ENCODE measurements around the gene PET100. TPM values are rescaled to one million over a fixed set of nuclear protein-coding genes. Genes with fewer than 3 reads are reported as not detected.
A peak's percentile ranks its signal among the peaks of the same experiment; 100 is the strongest.

PET100 gene
- total RNA-seq, 1 experiment from 2014 or later = 15.5 TPM

DNA sequence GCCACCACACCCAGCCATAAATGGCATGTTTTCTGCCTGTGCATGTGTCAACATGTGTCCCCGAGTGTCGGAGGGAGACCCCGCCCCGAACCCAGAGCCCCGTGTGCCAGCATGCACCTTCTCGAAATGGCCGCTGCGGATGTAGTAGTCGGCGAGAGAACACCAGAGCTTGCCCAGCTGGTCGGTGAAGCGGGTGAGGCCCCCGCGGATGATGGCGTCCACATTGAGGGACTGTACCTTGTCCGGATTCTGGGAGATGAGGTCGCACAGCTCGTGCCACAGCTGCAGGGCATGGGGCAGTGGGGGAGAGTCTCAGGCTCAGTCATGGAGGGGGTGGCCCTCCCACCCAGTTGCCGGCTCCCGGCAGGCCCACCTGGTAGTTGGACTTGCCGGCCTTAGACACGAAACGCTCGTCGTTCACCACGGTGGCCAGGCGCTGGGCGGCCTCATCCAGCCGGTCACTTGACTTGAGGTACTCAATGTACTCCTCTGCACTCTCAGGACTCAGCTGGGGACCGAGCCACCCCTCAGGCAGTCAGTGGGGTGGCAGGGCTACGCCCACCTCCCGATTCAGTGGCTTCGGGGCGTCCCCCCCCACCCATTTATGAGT is 3.7 kb upstream of the PET100 start:
- Histone ChIP-seq H3K9me2 (replicated peaks; ENCODE audit: insufficient read depth, low read length) (no peaks in the 10 kb centered on the region), H3K4me2 (ENCODE audit: low read depth, low read length, poor library complexity, severe bottlenecking) (no peak overlapping the region), H3K4me1 (ENCODE audit: low read length) (peaks cover 16% of the 10 kb centered on the region), H3K36me3 (ENCODE audit: insufficient read depth, low read length) (no peaks in the 10 kb centered on the region; the same call in 1 of the 2 replicates), H2AFZ (ENCODE audit: low read length) (no peak overlapping the region), H3K4me3 (ENCODE audit: low read length) (no peak overlapping the region), H3K27me3 (ENCODE audit: low read length) (no peaks in the 10 kb centered on the region), H3K9ac (ENCODE audit: low read length) (no peak overlapping the region), H3K27ac (ENCODE audit: low read length) (no peak overlapping the region), H4K20me1 (ENCODE audit: insufficient read depth, low read depth, low read length) (peaks cover 23% of the 10 kb centered on the region; the same call in 1 of the 2 replicates), H3K79me2 (ENCODE audit: low read length) (peaks cover 47% of the 10 kb centered on the region), H3K9me3 (ENCODE audit: low read length) (no peaks in the 10 kb centered on the region)
- no peak for DNase-seq

DNA sequence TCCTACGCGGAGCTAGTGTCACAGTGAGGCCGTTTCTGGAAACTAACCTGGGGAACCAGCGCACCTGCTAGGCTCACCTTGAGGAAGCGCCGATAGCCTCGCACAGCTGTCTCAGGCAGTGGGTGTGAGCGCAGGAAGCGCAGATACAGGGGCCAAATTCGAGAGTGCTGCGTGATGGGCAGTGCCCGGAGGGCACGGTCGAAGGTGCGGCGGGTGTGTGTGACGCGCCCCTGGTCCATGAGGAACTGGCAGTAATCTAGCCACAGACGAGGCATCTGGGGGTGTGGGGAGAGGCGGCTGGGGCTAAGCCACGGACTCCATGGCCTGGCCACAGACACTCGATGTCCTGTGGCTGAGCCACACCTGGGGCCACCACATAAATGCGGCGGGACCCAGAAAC is 2.4 kb upstream of the PET100 start:
- Histone ChIP-seq H3K79me2 (ENCODE audit: low read length) (peaks cover 53% of the 10 kb centered on the region), H4K20me1 (ENCODE audit: insufficient read depth, low read depth, low read length) (peaks cover 23% of the 10 kb centered on the region; the same call in 1 of the 2 replicates), H3K9me2 (replicated peaks; ENCODE audit: insufficient read depth, low read length) (no peaks in the 10 kb centered on the region), H3K27me3 (ENCODE audit: low read length) (no peaks in the 10 kb centered on the region), H2AFZ (ENCODE audit: low read length) (no peak overlapping the region), H3K9me3 (ENCODE audit: low read length) (no peaks in the 10 kb centered on the region), H3K36me3 (ENCODE audit: insufficient read depth, low read length) (no peaks in the 10 kb centered on the region; the same call in 1 of the 2 replicates), H3K4me3 (ENCODE audit: low read length) (no peak overlapping the region), H3K4me2 (ENCODE audit: low read depth, low read length, poor library complexity, severe bottlenecking) (no peak overlapping the region), H3K27ac (ENCODE audit: low read length) (no peak overlapping the region), H3K9ac (ENCODE audit: low read length) (no peak overlapping the region), H3K4me1 (ENCODE audit: low read length) (peaks cover 19% of the 10 kb centered on the region)
- no peak for DNase-seq

DNA sequence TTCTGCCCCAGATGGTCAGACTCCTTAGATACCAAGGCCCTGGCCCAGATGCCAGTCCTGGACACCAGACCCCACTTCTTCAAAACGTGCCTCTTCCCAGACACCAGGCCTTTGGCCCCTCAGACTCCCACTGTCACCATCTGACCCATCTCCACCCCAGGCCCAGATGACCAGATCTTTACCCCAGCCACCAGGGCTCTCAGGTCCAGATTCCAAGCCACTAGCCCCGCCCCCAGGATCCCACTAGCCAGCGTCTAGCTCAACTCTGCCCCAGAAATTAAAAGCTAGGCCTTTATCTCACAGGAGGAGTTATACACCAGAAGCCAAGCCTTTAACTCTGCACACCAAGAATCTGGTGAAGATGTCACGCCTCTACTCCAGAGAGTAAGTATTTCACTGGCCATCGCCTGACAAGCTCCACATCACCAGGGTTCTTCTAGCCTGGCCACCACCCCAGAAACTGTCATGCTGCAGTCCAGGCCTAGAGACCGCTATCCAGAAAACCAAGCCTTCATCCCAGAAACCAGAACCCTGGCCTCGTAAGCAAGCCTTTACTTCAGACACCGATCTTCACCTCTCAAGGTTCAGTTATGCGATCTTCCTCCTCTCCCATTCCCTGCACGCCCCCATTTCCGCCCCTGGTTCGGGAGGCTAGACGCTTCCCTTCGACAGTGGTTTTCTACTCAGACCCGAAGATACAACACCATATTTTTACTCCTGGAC is 843 bp upstream of the PET100 start:
- no peaks in the 10 kb centered on the region for H3K9me2 ChIP-seq (replicated peaks; ENCODE audit: insufficient read depth, low read length)
- no peak overlapping the region for H2AFZ ChIP-seq (ENCODE audit: low read length)
- peak overlapping the region; percentile 97 for H3K4me3 ChIP-seq (ENCODE audit: low read length)
- H3K4me1 ChIP-seq (ENCODE audit: low read length) = peaks cover 19% of the 10 kb centered on the region
- H3K27ac ChIP-seq (ENCODE audit: low read length) = no peak overlapping the region
- no peaks in the 10 kb centered on the region for H3K36me3 ChIP-seq (ENCODE audit: insufficient read depth, low read length)
- H3K4me2 ChIP-seq (ENCODE audit: low read depth, low read length, poor library complexity, severe bottlenecking) = peak overlapping the region; percentile 87
- H3K27me3 ChIP-seq (ENCODE audit: low read length) = no peaks in the 10 kb centered on the region
- H3K79me2 ChIP-seq (ENCODE audit: low read length) = peaks cover 53% of the 10 kb centered on the region
- peak overlapping the region; percentile 88 for H3K9ac ChIP-seq (ENCODE audit: low read length)
- no peaks in the 10 kb centered on the region for H3K9me3 ChIP-seq (ENCODE audit: low read length)
- peaks cover 20% of the 10 kb centered on the region; the same call in 1 of the 2 replicates for H4K20me1 ChIP-seq (ENCODE audit: insufficient read depth, low read depth, low read length)
- DNase-seq = no peak

DNA sequence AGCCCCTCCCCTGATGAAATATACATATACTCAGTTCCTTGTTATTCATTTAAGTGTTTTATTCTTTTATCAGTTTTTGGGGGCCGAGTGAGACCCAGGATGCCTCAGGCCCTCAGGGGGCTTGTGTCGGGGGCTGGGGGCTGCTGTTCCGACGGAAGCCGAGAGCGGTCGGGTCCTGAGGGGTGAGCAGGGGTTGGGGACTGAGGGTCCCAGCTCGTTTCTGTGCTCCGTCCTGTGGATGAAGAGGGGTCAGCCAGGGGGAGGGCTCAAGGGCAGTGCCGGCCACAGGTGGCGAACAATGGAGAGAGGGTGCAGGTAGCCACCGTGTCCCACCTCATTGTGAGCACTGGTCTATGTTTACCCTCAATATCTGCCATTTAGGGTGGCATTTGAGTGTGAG is 2.0 kb downstream of the PET100 start:
- H3K4me1 ChIP-seq (ENCODE audit: low read length) = peaks cover 21% of the 10 kb centered on the region
- H3K4me2 ChIP-seq (ENCODE audit: low read depth, low read length, poor library complexity, severe bottlenecking) = no peak overlapping the region
- no peaks in the 10 kb centered on the region for H3K27me3 ChIP-seq (ENCODE audit: low read length)
- H3K27ac ChIP-seq (ENCODE audit: low read length) = no peak overlapping the region
- no peaks in the 10 kb centered on the region for H3K36me3 ChIP-seq (ENCODE audit: insufficient read depth, low read length)
- H2AFZ ChIP-seq (ENCODE audit: low read length) = no peak overlapping the region
- no peaks in the 10 kb centered on the region for H3K9me2 ChIP-seq (replicated peaks; ENCODE audit: insufficient read depth, low read length)
- H3K4me3 ChIP-seq (ENCODE audit: low read length) = no peak overlapping the region
- no peak overlapping the region for H3K9ac ChIP-seq (ENCODE audit: low read length)
- peaks cover 20% of the 10 kb centered on the region; the same call in 1 of the 2 replicates for H4K20me1 ChIP-seq (ENCODE audit: insufficient read depth, low read depth, low read length)
- H3K79me2 ChIP-seq (ENCODE audit: low read length) = peaks cover 46% of the 10 kb centered on the region
- no peaks in the 10 kb centered on the region for H3K9me3 ChIP-seq (ENCODE audit: low read length)
- no peak for DNase-seq

DNA sequence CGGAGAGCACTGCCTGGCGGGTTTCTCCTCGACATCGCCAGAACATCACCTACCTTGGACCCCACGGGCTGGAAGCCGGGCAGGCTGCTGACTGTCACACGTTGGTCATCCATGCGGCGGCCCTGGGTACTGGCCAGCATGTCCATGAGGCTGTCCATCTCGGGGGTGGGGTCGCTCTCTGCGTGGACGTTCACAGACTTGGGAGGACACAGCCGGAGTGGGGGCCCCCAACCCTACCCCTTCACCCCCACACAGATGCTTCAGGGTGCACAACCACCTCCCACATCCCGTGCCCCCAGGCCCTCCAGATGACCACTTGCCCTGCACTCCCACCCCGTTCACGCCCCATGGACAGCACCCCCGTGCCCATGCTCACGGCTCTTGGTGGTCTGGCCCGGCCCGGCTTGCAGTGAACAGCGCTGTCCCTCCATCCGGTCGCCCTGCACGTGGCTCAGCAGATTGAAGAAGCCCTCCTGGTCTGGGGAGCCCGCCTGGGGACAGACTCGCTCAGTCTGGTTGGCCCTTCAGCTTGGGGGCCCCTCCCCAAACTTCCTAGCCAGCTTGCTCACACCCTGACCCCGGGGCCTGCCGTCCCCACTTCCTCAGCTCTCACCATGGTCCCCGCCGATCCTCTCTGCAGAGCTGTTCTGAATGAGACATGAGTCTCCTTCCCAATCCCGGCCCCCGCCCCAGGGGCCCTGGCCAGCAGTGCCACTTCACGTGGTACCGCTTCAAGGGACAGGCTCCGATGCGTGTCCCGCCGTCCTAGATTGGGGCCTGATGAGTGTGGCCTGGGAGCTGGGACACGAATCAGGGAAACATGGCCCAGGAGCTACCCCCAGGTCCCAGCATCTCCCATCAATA is 3.0 kb downstream of the PET100 start:
- H3K9me2 ChIP-seq (replicated peaks; ENCODE audit: insufficient read depth, low read length) = no peaks in the 10 kb centered on the region
- H3K4me3 ChIP-seq (ENCODE audit: low read length) = no peak overlapping the region
- H4K20me1 ChIP-seq (ENCODE audit: insufficient read depth, low read depth, low read length) = peaks cover 12% of the 10 kb centered on the region; the same call in 1 of the 2 replicates
- H3K4me2 ChIP-seq (ENCODE audit: low read depth, low read length, poor library complexity, severe bottlenecking) = no peak overlapping the region
- H3K27me3 ChIP-seq (ENCODE audit: low read length) = no peaks in the 10 kb centered on the region
- no peaks in the 10 kb centered on the region for H3K36me3 ChIP-seq (ENCODE audit: insufficient read depth, low read length)
- peaks cover 41% of the 10 kb centered on the region for H3K79me2 ChIP-seq (ENCODE audit: low read length)
- DNase-seq = no peak
- no peak overlapping the region for H3K9ac ChIP-seq (ENCODE audit: low read length)
- H3K9me3 ChIP-seq (ENCODE audit: low read length) = no peaks in the 10 kb centered on the region
- H3K27ac ChIP-seq (ENCODE audit: low read length) = no peak overlapping the region
- peaks cover 24% of the 10 kb centered on the region for H3K4me1 ChIP-seq (ENCODE audit: low read length)
- H2AFZ ChIP-seq (ENCODE audit: low read length) = no peak overlapping the region

DNA sequence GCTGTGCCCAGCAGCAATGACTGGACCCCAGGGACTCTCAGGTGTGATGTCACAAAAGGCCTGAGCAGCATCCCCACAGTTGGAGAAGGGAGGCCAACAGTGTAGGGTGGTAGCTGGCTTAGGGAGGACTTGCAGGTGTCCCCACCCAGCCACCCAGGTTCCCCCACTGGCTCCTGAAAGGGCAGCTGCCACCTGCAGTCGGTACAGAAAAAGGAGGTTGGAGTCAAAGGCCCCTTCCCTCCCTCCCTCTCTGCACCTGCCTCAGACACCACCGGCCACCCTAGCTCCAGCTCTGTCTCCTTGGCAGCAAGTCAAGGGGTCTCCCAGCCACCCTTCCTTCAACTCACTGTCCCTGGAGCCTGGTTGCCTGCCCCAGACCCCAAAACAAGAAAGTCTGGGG is 4.1 kb downstream of the PET100 start, which contains the start of gene PCP2:
Gene PCP2, minus strand, starts transcription at position 22 of the 400 bp plus-strand sequence. CDS start 262 bp downstream, outside the sequence.
- Histone ChIP-seq H3K4me3 (ENCODE audit: low read length) (no peak within 1 kb of the TSS), H3K9me2 (replicated peaks; ENCODE audit: insufficient read depth, low read length) (no peaks in the 10 kb centered on the region), H3K27ac (ENCODE audit: low read length) (no peak within 1 kb of the TSS), H2AFZ (ENCODE audit: low read length) (no peak within 1 kb of the TSS), H3K9me3 (ENCODE audit: low read length) (no peaks in the 10 kb centered on the region), H3K27me3 (ENCODE audit: low read length) (no peaks in the 10 kb centered on the region), H3K36me3 (ENCODE audit: insufficient read depth, low read length) (no peaks in the 10 kb centered on the region), H3K4me1 (ENCODE audit: low read length) (peaks cover 22% of the 10 kb centered on the region), H3K4me2 (ENCODE audit: low read depth, low read length, poor library complexity, severe bottlenecking) (no peak within 1 kb of the TSS), H3K9ac (ENCODE audit: low read length) (no peak within 1 kb of the TSS), H3K79me2 (ENCODE audit: low read length) (peaks cover 41% of the 10 kb centered on the region), H4K20me1 (ENCODE audit: insufficient read depth, low read depth, low read length) (peaks cover under 1% of the 10 kb centered on the region; the same call in 1 of the 2 replicates)
- no peak for DNase-seq

DNA sequence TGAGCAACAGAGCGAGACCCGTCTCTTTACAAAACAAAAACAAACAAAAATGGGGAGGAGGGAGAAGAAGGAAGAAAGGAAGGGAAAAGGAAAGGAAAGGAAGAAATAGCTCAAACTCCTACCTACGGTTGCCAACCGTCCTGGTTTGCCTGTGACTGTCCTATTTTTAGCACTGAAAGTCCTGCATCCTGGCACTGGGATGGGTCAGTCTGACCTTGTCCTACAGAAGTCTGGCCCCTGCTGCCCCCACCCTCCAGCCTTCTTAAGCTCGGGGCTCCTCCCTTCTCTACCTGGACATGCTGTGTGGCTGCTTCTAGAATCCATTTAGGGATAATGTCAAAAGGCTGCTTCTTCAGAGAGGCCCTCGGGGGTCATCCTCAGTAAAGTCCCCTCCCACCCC is 6.1 kb downstream of the PET100 start:
- Histone ChIP-seq H3K4me1 (ENCODE audit: low read length) (peaks cover 17% of the 10 kb centered on the region), H3K27me3 (ENCODE audit: low read length) (no peaks in the 10 kb centered on the region), H2AFZ (ENCODE audit: low read length) (no peak overlapping the region), H3K27ac (ENCODE audit: low read length) (no peak overlapping the region), H3K9me3 (ENCODE audit: low read length) (no peaks in the 10 kb centered on the region), H3K4me2 (ENCODE audit: low read depth, low read length, poor library complexity, severe bottlenecking) (no peak overlapping the region), H4K20me1 (ENCODE audit: insufficient read depth, low read depth, low read length) (no peaks in the 10 kb centered on the region), H3K79me2 (ENCODE audit: low read length) (peaks cover 27% of the 10 kb centered on the region), H3K4me3 (ENCODE audit: low read length) (no peak overlapping the region), H3K9me2 (replicated peaks; ENCODE audit: insufficient read depth, low read length) (no peaks in the 10 kb centered on the region), H3K36me3 (ENCODE audit: insufficient read depth, low read length) (no peaks in the 10 kb centered on the region), H3K9ac (ENCODE audit: low read length) (no peak overlapping the region)
- no peak for DNase-seq

DNA sequence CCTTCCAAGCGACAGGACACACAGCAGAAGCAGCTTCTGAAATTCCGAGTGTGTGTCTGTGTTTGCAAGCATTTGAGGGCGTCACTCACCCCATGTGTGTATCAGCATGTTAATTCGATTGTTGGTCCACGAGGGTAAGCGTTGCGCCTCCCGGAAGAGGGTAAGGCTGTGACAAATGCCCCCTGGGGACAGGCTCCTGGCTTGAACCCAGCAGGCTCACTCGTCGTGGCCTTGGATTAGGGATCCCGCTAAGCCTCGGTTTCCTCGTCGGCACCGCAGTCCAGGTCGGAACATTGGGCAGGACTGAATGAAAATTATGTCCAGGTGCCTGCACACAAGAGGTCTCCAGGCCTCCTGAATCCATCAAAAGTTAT is 6.7 kb downstream of the PET100 start:
- peaks cover 11% of the 10 kb centered on the region for H3K4me1 ChIP-seq (ENCODE audit: low read length)
- peak overlapping the region; percentile 54; the same call in 1 of the 2 replicates for H2AFZ ChIP-seq (ENCODE audit: low read length)
- no peak overlapping the region for H3K27ac ChIP-seq (ENCODE audit: low read length)
- H3K27me3 ChIP-seq (ENCODE audit: low read length) = no peaks in the 10 kb centered on the region
- DNase-seq = no peak
- no peak overlapping the region; the same call in 1 of the 2 replicates for H3K4me3 ChIP-seq (ENCODE audit: low read length)
- peaks cover 21% of the 10 kb centered on the region for H3K79me2 ChIP-seq (ENCODE audit: low read length)
- H3K36me3 ChIP-seq (ENCODE audit: insufficient read depth, low read length) = no peaks in the 10 kb centered on the region
- no peaks in the 10 kb centered on the region for H4K20me1 ChIP-seq (ENCODE audit: insufficient read depth, low read depth, low read length)
- H3K4me2 ChIP-seq (ENCODE audit: low read depth, low read length, poor library complexity, severe bottlenecking) = peak overlapping the region; percentile 36
- no peaks in the 10 kb centered on the region for H3K9me3 ChIP-seq (ENCODE audit: low read length)
- no peak overlapping the region for H3K9ac ChIP-seq (ENCODE audit: low read length)
- H3K9me2 ChIP-seq (replicated peaks; ENCODE audit: insufficient read depth, low read length) = no peaks in the 10 kb centered on the region
